GM12872 (cell line): ENCODE data around the gene CTNNA3.

Experiments used
- TF ChIP-seq, protein P1 (sequence below): IDR thresholded peaks from 3 replicates; pipeline ENCODE4 v1.5.1; 2011; ENCODE audit warnings: low read depth, mild to moderate bottlenecking, low read length, moderate library complexity; ENCODE audit not compliant: insufficient read depth

The CTNNA3 gene

DNA sequence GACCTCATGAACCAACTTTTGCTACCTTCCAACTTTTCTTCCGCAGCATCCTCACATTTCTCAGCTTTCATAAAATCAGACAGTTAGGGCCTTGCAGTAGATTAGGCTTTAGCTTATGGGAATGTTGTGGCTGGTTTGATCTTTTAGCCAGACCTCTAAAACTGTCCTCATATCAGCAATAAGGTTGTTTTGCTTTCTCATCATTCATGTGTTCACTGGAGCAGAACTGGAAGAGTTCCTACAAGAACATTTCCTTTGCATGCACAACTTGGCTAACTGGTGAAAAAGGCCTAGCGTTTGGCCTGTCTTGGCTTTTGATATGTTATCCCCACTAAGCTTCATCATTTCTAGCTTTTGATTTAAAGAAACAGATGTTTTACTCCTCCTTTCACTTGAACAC lies 900.1 kb downstream of the CTNNA3 start:
- TF ChIP-seq, protein P1, sequence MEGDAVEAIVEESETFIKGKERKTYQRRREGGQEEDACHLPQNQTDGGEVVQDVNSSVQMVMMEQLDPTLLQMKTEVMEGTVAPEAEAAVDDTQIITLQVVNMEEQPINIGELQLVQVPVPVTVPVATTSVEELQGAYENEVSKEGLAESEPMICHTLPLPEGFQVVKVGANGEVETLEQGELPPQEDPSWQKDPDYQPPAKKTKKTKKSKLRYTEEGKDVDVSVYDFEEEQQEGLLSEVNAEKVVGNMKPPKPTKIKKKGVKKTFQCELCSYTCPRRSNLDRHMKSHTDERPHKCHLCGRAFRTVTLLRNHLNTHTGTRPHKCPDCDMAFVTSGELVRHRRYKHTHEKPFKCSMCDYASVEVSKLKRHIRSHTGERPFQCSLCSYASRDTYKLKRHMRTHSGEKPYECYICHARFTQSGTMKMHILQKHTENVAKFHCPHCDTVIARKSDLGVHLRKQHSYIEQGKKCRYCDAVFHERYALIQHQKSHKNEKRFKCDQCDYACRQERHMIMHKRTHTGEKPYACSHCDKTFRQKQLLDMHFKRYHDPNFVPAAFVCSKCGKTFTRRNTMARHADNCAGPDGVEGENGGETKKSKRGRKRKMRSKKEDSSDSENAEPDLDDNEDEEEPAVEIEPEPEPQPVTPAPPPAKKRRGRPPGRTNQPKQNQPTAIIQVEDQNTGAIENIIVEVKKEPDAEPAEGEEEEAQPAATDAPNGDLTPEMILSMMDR, result no peak

DNA sequence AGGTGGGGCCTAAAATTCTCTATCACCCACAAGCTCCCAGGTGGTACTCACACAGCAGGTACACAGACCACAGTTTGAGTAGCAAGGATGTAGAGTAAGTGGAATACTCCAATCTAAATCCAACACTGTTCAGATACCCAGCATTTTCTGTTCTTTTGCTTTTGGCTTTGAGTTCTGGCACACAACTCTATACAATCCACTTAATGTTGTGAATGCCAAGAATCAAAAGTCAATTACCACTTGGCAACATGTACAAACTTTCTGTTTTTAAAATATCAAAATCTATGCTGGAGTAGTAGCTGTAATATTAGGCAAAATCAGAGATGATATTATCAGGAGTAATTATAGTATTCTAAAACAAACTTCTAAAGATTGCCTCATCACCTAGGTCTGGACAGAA lies 903.6 kb downstream of the CTNNA3 start:
- TF ChIP-seq, protein P1, result no peak

DNA sequence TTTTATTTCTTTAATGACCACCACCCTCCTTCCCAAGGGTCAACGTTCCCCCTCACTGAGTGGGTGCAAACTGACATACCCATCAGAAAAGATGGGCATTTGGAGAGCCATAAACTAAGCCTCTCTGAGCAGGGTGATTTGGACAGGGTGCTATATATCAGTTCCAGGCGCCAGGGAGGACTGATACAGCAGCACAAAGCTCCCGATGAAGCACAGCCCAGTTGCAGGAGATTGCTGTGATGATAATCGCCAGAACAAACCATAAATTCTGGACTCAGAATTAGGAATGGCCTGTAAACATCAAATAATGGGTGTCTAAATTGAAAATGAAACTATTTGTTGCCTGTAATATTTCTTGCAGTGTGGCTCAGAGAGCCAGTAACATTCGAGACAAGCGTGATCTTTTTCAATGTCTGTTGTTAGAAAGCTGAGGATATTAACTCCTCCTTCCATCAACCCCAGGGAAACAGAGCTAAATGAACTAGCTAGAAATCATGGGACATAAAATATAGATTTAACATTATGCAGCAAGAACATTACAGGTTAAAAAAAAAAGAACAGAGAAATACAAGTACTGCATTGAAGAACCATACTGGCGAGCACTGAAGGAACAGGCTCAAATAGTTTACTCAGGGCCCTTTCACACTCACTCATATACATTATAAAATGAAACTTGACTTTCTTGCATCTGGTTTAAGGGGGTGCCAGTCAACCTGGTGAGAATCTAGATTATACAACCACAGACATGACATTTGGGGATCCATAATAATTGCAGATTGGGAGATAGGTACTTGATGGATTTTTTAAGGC lies 907.6 kb downstream of the CTNNA3 start:
- TF ChIP-seq, protein P1, result no peak

DNA sequence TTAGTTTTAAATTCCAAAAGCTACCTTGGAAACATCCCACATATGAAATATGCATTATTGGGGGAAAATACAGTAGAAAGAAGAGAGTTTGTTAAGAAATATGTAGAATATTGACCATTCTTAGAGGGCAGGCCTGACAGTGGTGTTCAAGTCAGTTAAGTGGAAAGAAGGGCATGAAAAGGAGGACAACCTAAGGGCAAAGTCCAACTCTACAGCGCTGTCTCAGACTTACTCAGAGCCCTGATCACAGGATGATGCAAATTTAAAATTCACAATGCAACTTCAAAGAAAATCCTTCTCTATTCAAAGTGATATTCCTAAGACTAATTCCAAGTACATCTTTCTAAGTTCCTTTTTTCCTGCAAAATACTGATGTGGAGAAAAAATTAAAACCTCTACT lies 909.3 kb downstream of the CTNNA3 start:
- TF ChIP-seq, protein P1, result no peak

DNA sequence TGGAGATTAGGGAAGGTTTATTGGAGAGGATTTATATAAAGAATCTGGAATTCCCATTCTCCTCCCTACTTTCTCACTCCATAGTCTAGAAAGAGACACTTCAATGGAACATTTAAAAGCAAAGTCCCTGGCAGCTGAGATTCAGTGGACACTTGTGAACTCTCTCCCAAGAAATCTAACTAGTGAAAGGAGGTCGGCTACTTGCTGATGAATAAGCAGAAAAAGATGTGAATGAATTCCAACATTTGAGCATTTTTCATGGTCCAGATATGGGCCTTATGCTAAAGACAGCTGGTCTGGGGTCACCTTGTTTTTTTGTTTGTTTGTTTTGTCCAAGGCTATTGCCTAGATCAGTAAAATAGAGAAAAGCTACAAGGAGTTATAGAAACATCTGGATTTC lies 911.2 kb downstream of the CTNNA3 start:
- TF ChIP-seq, protein P1, result no peak

DNA sequence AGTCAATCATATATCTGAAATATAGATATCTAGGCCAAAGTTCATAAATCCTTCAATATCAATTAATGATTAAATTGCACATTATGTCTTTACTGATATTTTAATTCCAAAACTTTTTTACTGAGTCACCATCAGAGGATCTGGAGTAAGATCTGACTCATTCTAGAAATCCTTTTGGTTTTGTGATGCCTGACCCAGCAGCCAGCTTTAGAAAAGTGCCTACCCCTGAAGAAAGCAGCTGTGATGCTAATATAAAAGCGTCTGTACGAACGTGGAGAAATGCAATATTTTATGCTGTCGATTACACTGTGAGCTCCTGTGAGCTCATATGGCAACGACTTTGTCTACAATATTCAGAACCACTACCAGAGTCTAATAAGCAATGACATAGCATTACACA lies 912.7 kb downstream of the CTNNA3 start:
- TF ChIP-seq, protein P1, result no peak

DNA sequence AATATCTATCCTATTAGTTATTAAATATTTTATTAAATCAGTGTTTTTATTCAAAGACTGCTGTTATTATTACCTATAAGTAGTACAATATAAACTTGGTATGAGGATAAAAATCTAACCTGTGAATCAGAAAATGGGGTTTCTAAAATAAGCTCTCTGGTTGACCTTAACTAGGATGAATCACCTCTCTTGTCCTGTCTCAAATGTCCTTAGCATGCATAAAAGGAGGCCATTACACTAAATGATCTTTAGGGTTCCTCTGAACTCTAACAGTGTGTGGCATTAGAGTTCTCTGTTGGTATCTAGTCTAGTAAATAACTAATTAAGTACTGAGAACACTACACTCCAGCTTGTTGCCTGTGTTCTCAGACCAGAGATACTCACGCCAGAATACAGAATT lies 913.2 kb downstream of the CTNNA3 start:
- TF ChIP-seq, protein P1, result no peak
